Peyer's patch (tissue), 4 donors: ENCODE data around the gene KLHL6. TPM values are rescaled to one million over a fixed set of nuclear protein-coding genes. Genes with fewer than 3 reads are reported as not detected.
A peak's percentile ranks its signal among the peaks of the same experiment; 100 is the strongest.
"Not testable (repeated sequence)": the region's sequence is repeated elsewhere in the genome, so short reads cannot be mapped to it uniquely, and the experiment has no call there.

Experiments
- DNase-seq, 3 donors: peaks; one replicate each; pipeline ENCODE4 v3.0.0-alpha.2; 2017 to 2019
- H3K27ac ChIP-seq, 4 donors: fragments of 200-600 bp; sonication (generic); one replicate each; pipeline ENCODE4 v1.5.1; 2016 to 2019
- H3K27me3 ChIP-seq, 2 donors: fragments of 200-600 bp; sonication (generic); one replicate each; pipeline ENCODE4 v1.5.1; 2019
- H3K36me3 ChIP-seq, 3 donors: fragments of 200-600 bp; sonication (generic); one replicate each; pipeline ENCODE4 v1.5.1; 2016 to 2019
- H3K4me1 ChIP-seq, 4 donors: fragments of 200-600 bp; sonication (generic); one replicate each; pipeline ENCODE4 v1.5.1; 2016 to 2019
- H3K4me3 ChIP-seq, 4 donors: fragments of 200-600 bp; sonication (generic); 1 replicate in 3 of 4; 2 replicates in 1 of 4; pipeline ENCODE4 v1.5.1; 2016 to 2019; ENCODE audit warnings: mild to moderate bottlenecking in 1 of 4
- H3K9me3 ChIP-seq, 4 donors: fragments of 200-600 bp; sonication (generic); one replicate each; pipeline ENCODE4 v1.5.1; 2016 to 2019; ENCODE audit warnings: mild to moderate bottlenecking in 1 of 4
- POLR2A ChIP-seq, 2 donors: fragments of 450-650 bp; IDR thresholded peaks; one replicate each; pipeline ENCODE4 v1.5.1; 2017; ENCODE audit warnings: antibody characterized with exemption in 2 of 2, mild to moderate bottlenecking in 2 of 2, moderate library complexity in 2 of 2
- total RNA-seq, 4 donors: library from RNA; depleted of rRNA; stranded (reverse); fragments of >200 nt; gene quantifications; one replicate each; pipeline ENCODE4 v1.1.0, GENCODE V29; 2016
- TF ChIP-seq, protein P1 (sequence below), 6 experiments: fragments of 450-650 bp in 4 of 6; fragments of 200-600 bp in 2 of 6; sonication (generic) in 1 of 6; IDR thresholded peaks; one replicate each; pipeline ENCODE4 v1.5.1; 2017 to 2019; ENCODE audit warnings: antibody characterized with exemption in 6 of 6, mild to moderate bottlenecking in 3 of 6, moderate library complexity in 1 of 6

The KLHL6 gene
- total RNA-seq, 4 donors from 2014 or later = 1.6 to 53.6 (median 4.9) TPM

DNA sequence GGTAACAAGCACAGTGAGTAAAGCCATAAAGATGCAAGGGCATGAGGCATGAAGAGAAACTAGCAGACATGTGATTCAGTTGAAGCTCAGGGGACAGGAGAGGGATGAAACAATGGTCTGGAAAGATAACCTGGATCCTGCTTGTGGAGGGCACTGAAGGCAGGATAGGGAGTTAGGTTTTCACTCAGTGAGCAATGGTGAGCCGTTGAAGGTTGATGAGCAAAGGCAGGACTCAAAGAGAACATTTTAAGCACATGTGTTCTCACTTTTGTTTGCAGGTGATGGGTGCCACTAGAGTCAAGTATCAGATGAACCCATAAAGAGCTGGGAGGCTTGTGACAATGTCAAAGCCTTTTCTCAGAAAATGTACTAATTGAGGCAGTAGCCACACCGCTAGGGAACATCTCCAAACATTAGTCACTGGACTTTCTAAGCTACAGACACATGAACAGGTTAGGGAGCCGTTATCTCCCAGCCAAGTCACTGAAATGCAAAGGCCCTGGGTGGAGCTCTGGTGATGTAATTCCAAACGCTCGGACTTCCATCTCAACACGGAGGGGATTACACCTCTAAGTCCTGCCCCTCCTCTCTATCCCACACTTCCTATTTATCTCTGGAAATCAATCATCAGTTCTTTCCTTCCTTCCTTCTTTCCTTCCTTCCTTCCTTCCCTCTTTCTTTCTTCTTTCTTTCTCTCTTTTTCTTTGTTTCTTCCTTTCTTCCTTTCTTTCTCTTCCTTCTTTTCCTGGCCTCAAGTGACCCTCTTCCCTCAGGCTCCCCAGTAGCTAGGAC, 22.7 kb downstream of the KLHL6 start:
- Histone ChIP-seq H3K4me1 (peaks cover 0 to 18% (median 10%) of the 10 kb centered on the region in 4 donors), H3K27ac (peak overlapping the region in 1 of 4 donors; percentile 78), H3K36me3 (no peaks in the 10 kb centered on the region), H3K4me3 (no peak overlapping the region), H3K27me3 (no peaks in the 10 kb centered on the region), H3K9me3 (no peaks in the 10 kb centered on the region)
- TF ChIP-seq POLR2A (IDR thresholded peaks at IDR 0.05) = no peak
- TF ChIP-seq, protein P1, sequence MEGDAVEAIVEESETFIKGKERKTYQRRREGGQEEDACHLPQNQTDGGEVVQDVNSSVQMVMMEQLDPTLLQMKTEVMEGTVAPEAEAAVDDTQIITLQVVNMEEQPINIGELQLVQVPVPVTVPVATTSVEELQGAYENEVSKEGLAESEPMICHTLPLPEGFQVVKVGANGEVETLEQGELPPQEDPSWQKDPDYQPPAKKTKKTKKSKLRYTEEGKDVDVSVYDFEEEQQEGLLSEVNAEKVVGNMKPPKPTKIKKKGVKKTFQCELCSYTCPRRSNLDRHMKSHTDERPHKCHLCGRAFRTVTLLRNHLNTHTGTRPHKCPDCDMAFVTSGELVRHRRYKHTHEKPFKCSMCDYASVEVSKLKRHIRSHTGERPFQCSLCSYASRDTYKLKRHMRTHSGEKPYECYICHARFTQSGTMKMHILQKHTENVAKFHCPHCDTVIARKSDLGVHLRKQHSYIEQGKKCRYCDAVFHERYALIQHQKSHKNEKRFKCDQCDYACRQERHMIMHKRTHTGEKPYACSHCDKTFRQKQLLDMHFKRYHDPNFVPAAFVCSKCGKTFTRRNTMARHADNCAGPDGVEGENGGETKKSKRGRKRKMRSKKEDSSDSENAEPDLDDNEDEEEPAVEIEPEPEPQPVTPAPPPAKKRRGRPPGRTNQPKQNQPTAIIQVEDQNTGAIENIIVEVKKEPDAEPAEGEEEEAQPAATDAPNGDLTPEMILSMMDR (IDR thresholded peaks at IDR 0.05) = no peak
- peak in 1 of 3 donors; percentile 15 for DNase-seq

DNA sequence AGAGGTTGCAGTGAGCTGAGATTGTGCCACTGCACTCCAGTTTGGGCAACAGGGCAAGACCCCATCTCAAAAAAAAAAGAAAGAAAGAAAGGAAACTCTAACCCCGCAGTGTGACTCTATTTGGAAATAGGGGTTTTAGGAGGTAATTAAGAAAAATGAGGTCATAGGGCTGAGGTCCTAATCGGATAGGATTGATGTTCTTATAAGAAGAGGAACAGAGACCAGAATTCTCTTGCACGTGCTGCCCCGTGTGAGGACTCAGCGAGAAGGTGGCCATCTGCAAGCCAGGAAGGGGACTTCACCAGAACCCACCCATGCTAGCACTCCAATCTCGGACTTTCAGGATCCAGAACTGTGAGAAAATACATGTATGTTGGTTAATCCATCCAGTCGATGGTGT, 25.8 kb downstream of the KLHL6 start:
- TF ChIP-seq, protein P1 (IDR thresholded peaks at IDR 0.05) = no peak
- no peak for TF ChIP-seq POLR2A (IDR thresholded peaks at IDR 0.05)
- H3K9me3 ChIP-seq = no peaks in the 10 kb centered on the region
- H3K4me3 ChIP-seq = no peak overlapping the region
- no peaks in the 10 kb centered on the region for H3K27me3 ChIP-seq
- peak overlapping the region in 2 of 4 donors; percentile 5 to 49 for H3K27ac ChIP-seq
- H3K36me3 ChIP-seq = no peaks in the 10 kb centered on the region
- DNase-seq = peak in 2 of 3 donors; percentile 46 to 49
- peaks cover 0 to 19% (median 7%) of the 10 kb centered on the region in 4 donors for H3K4me1 ChIP-seq

DNA sequence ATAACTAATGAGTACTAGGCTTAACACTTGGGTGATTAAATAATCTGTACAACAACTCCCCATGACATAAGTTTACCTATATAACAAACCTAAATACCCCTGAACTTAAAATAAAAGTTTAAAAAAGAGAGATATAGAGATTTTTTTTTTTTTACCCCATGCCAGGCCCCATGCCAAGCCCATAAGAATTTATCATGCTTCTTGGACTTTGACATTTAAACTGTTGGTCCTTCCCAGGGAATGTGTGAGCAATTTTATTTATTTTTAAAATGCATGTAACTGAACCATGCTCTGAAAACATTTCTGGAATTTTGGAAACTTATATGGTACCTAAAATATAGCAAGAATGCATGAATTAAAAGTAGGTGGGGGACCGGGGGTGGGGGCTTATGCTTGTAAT, 26.3 kb downstream of the KLHL6 start:
- H3K4me3 ChIP-seq = no peak overlapping the region
- no peaks in the 10 kb centered on the region for H3K27me3 ChIP-seq
- H3K27ac ChIP-seq = peak overlapping the region in 2 of 4 donors; percentile 5 to 67
- TF ChIP-seq, protein P1 (IDR thresholded peaks at IDR 0.05) = no peak
- no peak for TF ChIP-seq POLR2A (IDR thresholded peaks at IDR 0.05)
- no peaks in the 10 kb centered on the region for H3K36me3 ChIP-seq
- peaks cover 0 to 19% (median 7%) of the 10 kb centered on the region in 4 donors for H3K4me1 ChIP-seq
- DNase-seq = peak in 1 of 3 donors; percentile 15
- H3K9me3 ChIP-seq = no peaks in the 10 kb centered on the region

DNA sequence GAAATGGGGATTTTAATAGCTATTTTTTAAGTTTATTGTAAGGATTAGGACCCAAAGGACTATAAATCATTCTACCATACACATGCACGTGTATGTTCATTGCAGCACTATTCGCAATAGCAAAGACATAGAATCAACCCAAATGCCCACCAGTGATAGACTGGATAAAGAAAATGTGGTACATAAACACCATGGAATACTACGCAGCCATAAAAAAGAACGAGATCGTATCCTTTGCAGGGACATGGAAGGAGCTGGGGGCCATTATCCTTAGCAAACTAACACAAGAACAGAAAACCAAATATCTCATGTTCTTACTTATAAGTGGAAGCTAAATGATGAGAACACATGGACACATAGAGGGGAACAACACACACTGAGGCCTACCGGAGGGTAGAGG, 26.7 kb downstream of the KLHL6 start:
- not testable (repeated sequence) for H3K9me3 ChIP-seq, H3K4me3 ChIP-seq, H3K36me3 ChIP-seq, H3K27me3 ChIP-seq
- DNase-seq = peak in 1 of 3 donors; percentile 2
- Histone ChIP-seq H3K4me1 (peaks cover 0 to 19% (median 7%) of the 10 kb centered on the region in 4 donors), H3K27ac (peak overlapping the region in 2 of 4 donors; percentile 5 to 67)

DNA sequence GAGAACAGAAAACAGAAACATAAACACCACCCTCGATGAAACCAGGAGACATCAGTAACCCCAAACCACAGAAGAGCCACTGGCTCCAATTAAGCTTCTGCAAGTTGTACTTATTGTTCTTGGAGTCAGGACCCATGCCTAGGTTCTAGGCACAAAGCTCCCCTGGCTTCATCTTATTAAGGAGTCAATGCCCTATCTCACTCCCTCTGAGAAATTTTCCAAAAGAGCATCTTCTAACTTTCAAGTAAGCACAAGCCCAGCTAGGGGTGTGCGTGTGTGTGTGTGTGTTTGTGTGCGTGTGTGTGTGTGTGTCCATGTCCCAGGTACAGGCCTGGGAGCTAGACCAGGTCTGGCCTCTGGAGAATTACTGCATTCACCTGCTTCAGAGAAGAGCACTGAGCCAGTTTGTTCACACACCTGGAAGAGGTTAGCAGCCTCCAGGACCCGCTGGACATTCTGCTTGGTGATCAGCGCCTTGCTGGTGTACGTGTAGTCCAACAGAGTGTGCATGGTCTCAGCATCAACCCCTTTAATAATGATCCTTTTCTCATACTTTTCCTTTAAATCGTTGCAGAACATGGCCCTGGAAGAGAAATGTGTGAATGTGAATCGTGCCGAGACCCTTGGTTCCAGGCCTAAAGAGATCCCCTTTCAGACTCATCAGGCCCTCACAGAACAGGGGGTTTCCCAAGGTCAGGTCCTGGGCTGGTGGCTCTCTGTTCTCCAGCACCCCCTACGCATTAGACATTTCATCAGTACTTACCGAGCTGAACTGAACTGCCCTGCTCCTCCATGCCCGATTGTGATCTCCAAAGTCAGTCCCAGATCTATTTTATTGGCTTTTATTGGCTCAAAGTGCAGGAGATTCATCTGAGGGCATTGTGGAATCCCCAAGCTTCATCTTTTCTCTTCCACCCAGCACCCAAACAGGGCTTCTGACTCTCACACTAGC, 27.8 kb downstream of the KLHL6 start:
- Histone ChIP-seq H3K27ac (peak overlapping the region in 3 of 4 donors; percentile 61 to 67 (median 64)), H3K4me1 (peaks cover 0 to 19% (median 7%) of the 10 kb centered on the region in 4 donors), H3K27me3 (no peaks in the 10 kb centered on the region), H3K36me3 (no peaks in the 10 kb centered on the region), H3K4me3 (no peak overlapping the region), H3K9me3 (no peaks in the 10 kb centered on the region)
- no peak for TF ChIP-seq POLR2A (IDR thresholded peaks at IDR 0.05)
- TF ChIP-seq, protein P1 (IDR thresholded peaks at IDR 0.05) = no peak
- DNase-seq = peak in 2 of 3 donors; percentile 57 to 64
